Keratinocyte (primary cell): ENCODE data around the gene NPAS3. TPM values are rescaled to one million over a fixed set of nuclear protein-coding genes. Genes with fewer than 3 reads are reported as not detected.

Experiments used
- DNase-seq: peaks from one replicate; pipeline ENCODE4 v3.0.0-alpha.2; 2011; ENCODE audit warnings: low read depth, missing footprints, low spot score
- FAIRE-seq: peaks from 2 replicates; lab custom pipeline; 2011; peaks lifted over from hg19 to GRCh38; lab: Jason Lieb, UNC
- H2AFZ ChIP-seq: 2 replicates; pipeline ENCODE4 v1.6.0; 2012; ENCODE audit warnings: low read length, control low read depth, inconsistent platforms; ENCODE audit not compliant: control insufficient read depth
- H3K27ac ChIP-seq: 2 replicates; pipeline ENCODE4 v1.5.1; 2011; ENCODE audit warnings: low read length; ENCODE audit not compliant: control insufficient read depth, insufficient read depth
- H3K27me3 ChIP-seq: 3 replicates; pipeline ENCODE4 v1.6.0; 2011; ENCODE audit warnings: low read length; ENCODE audit not compliant: control insufficient read depth, insufficient read depth; ENCODE audit errors: extremely low read depth
- H3K36me3 ChIP-seq, 2 experiments: 2 replicates in 1 of 2; 3 replicates in 1 of 2; pipeline ENCODE4 v1.5.1; 2011; ENCODE audit warnings: low read length in 2 of 2, mild to moderate bottlenecking in 1 of 2; ENCODE audit not compliant: control insufficient read depth in 2 of 2, insufficient read depth in 2 of 2; ENCODE audit errors: extremely low read depth in 1 of 2
- H3K4me1 ChIP-seq: 3 replicates; pipeline ENCODE4 v1.5.1; 2011; ENCODE audit warnings: low read length; ENCODE audit not compliant: control insufficient read depth, insufficient read depth; ENCODE audit errors: extremely low read depth
- H3K4me2 ChIP-seq: 3 replicates; pipeline ENCODE4 v1.6.0; 2011; ENCODE audit warnings: low read depth, low read length; ENCODE audit not compliant: control insufficient read depth, insufficient read depth; ENCODE audit errors: extremely low read depth
- H3K4me3 ChIP-seq, 3 experiments: fragments of 200-600 bp in 1 of 3; sonication (generic) in 1 of 3; 2 replicates in 2 of 3; 3 replicates in 1 of 3; pipeline ENCODE4 v1.5.1; 2011 to 2016; ENCODE audit warnings: low read length in 3 of 3, mild to moderate bottlenecking in 3 of 3, control low read depth in 2 of 3, inconsistent platforms in 1 of 3, low read depth in 1 of 3, mixed read lengths in 1 of 3, mixed run types in 1 of 3, moderate library complexity in 1 of 3; ENCODE audit not compliant: control insufficient read depth in 2 of 3, insufficient read depth in 2 of 3; ENCODE audit errors: extremely low read depth in 1 of 3
- H3K79me2 ChIP-seq: 2 replicates; pipeline ENCODE4 v1.6.0; 2012; ENCODE audit warnings: low read length; ENCODE audit not compliant: control insufficient read depth, insufficient read depth
- H3K9ac ChIP-seq: 3 replicates; pipeline ENCODE4 v1.6.0; 2011; ENCODE audit warnings: low read length; ENCODE audit not compliant: control insufficient read depth, insufficient read depth; ENCODE audit errors: extremely low read depth
- H3K9me1 ChIP-seq: 3 replicates; pipeline ENCODE4 v1.6.0; 2011; ENCODE audit warnings: low read length; ENCODE audit not compliant: control insufficient read depth, insufficient read depth; ENCODE audit errors: extremely low read depth
- H3K9me3 ChIP-seq: 2 replicates; pipeline ENCODE4 v1.5.1; 2012; ENCODE audit warnings: low read depth, low read length; ENCODE audit not compliant: control insufficient read depth
- H4K20me1 ChIP-seq: 3 replicates; pipeline ENCODE4 v1.6.0; 2011; ENCODE audit warnings: low read length; ENCODE audit not compliant: control insufficient read depth, insufficient read depth; ENCODE audit errors: extremely low read depth
- CTCF ChIP-seq, 3 experiments: IDR thresholded peaks in 1 of 3; conservative IDR thresholded peaks in 1 of 3; optimal IDR thresholded peaks in 1 of 3; 2 replicates in 2 of 3; 3 replicates in 1 of 3; pipeline versions ENCODE3 to v1.5.1; 2011; ENCODE audit warnings: low read length in 3 of 3, mild to moderate bottlenecking in 3 of 3, moderate library complexity in 2 of 3, control low read depth in 1 of 3, inconsistent platforms in 1 of 3; ENCODE audit not compliant: insufficient read depth in 2 of 3; ENCODE audit errors: extremely low read depth in 1 of 3
- EZH2 ChIP-seq: IDR thresholded peaks from one replicate; pipeline ENCODE4 v1.6.1; 2012; ENCODE audit warnings: inconsistent platforms, mild to moderate bottlenecking, low read length, moderate library complexity
- dilution Hi-C: fragments of 300-500 bp; cut with MboI; formaldehyde crosslinking; loops from one replicate; pipeline ENCODE4 v1.7.0; 2020; ENCODE audit warnings: low sequenced_read_pairs; ENCODE audit not compliant: extremely low pct_ligation_motif_present
- polyA plus RNA-seq, 5 experiments: library from polyadenylated mRNA; depleted of rRNA in 3 of 5; stranded (reverse) in 3 of 5; stranded (forward) in 1 of 5; unstranded in 1 of 5; fragments of >200 nt; gene quantifications; 1 replicate in 1 of 5; 2 replicates in 3 of 5; 3 replicates in 1 of 5; pipeline versions ENCODE4 v1.2.1 to v1.2.3, GENCODE V29; 2011 to 2012; ENCODE audit warnings: missing spikeins in 2 of 5, low read depth in 1 of 5, low replicate concordance in 1 of 5

The NPAS3 gene
- polyA plus RNA-seq, 1 donor (not counting 4 experiments of a cell fraction or from before 2014, with no cell fraction given): 0.07 TPM

GRCh38 chr14:33110737-33111443 lies 172.2 kb downstream of the NPAS3 start:
- Histone ChIP-seq H3K27ac (no peak overlapping the region), H3K4me2 (no peak overlapping the region), H3K36me3 (no peaks in the 10 kb centered on the region), H3K27me3 (no peaks in the 10 kb centered on the region), H2AFZ (no peak overlapping the region), H3K4me1 (no peaks in the 10 kb centered on the region), H3K9me3 (no peaks in the 10 kb centered on the region), H3K4me3 (no peak overlapping the region), H3K9me1 (no peaks in the 10 kb centered on the region), H3K79me2 (no peaks in the 10 kb centered on the region), H3K9ac (no peak overlapping the region), H4K20me1 (no peaks in the 10 kb centered on the region)
- dilution Hi-C loops: no loop called here
- TF ChIP-seq EZH2 (no peak), CTCF (optimal IDR thresholded peaks at IDR 0.05 in 1 of 3, IDR thresholded peaks at IDR 0.05 in 1 of 3, conservative IDR thresholded peaks at IDR 0.05 in 1 of 3; ENCODE audit: extremely low read depth in 1 of 3, insufficient read depth in 2 of 3, low read length in 3 of 3) (no peak)
- FAIRE-seq (no peak), DNase-seq (no peak)

GRCh38 chr14:33114331-33114730 lies 175.7 kb downstream of the NPAS3 start:
- H3K27ac ChIP-seq: no peak overlapping the region
- no peaks in the 10 kb centered on the region for H4K20me1 ChIP-seq
- dilution Hi-C loops: no loop called here
- no peaks in the 10 kb centered on the region for H3K27me3 ChIP-seq
- H3K36me3 ChIP-seq: no peaks in the 10 kb centered on the region
- no peak overlapping the region for H3K9ac ChIP-seq
- DNase-seq (no peak), FAIRE-seq (no peak)
- no peak for TF ChIP-seq EZH2
- no peak for TF ChIP-seq CTCF (optimal IDR thresholded peaks at IDR 0.05 in 1 of 3, IDR thresholded peaks at IDR 0.05 in 1 of 3, conservative IDR thresholded peaks at IDR 0.05 in 1 of 3; ENCODE audit: extremely low read depth in 1 of 3, insufficient read depth in 2 of 3, low read length in 3 of 3)
- H3K4me1 ChIP-seq: peaks cover 6% of the 10 kb centered on the region
- no peak overlapping the region for H3K4me3 ChIP-seq
- no peaks in the 10 kb centered on the region for H3K9me3 ChIP-seq
- no peak overlapping the region for H2AFZ ChIP-seq
- H3K4me2 ChIP-seq: no peak overlapping the region
- no peaks in the 10 kb centered on the region for H3K79me2 ChIP-seq
- H3K9me1 ChIP-seq: no peaks in the 10 kb centered on the region
